G401 (cell line): ENCODE results near the gene ART4. TPM values are rescaled to one million over a fixed set of nuclear protein-coding genes. Genes with fewer than 3 reads are reported as not detected.

Experiments
- DNase-seq: peaks from one replicate; pipeline ENCODE4 v3.0.0-alpha.2; 2015; ENCODE audit warnings: low spot score
- in situ Hi-C: cut with HindIII; loops from 2 replicates; pipeline ENCODE4 v1.10.0; 2016; ENCODE audit warnings: low sequenced_read_pairs, mixed read lengths
- total RNA-seq: library from RNA; depleted of rRNA; stranded (reverse); fragments of >200 nt; shearing (Covaris generic); gene quantifications from 2 replicates; pipeline ENCODE4 v1.2.3, GENCODE V29; 2014

Gene ART4
- total RNA-seq, 1 experiment from 2014 or later: not detected

GRCh38 chr12:14825256-14825655, 18.1 kb downstream of the ART4 start:
- in situ Hi-C loops: no loop called here
- no peak for DNase-seq

- in situ Hi-C loops: no loop called here
- no peak for DNase-seq
Observed at GRCh38 chr12:14824012-14824634, 19.2 kb downstream of the ART4 start.

- in situ Hi-C loops: no loop called here
- DNase-seq: no peak
Observed at GRCh38 chr12:14814014-14814413, 29.3 kb downstream of the ART4 start, which contains the start of gene SMCO3. Gene SMCO3, minus strand, starts transcription at chr12:14814182. Its CDS starts 7,502 bp downstream, at chr12:14806680.

GRCh38 chr12:14811486-14811885, 31.8 kb downstream of the ART4 start:
- DNase-seq: no peak
- in situ Hi-C loops: no loop called here

GRCh38 chr12:14810953-14811483, 32.3 kb downstream of the ART4 start:
- DNase-seq: peak; percentile 8
- in situ Hi-C loops: no loop called here

- in situ Hi-C loops: no loop called here
Observed at GRCh38 chr12:14810167-14810952, 33.0 kb downstream of the ART4 start.

GRCh38 chr12:14803830-14804160, 39.5 kb downstream of the ART4 start:
- in situ Hi-C loops: no loop called here
- no peak for DNase-seq

More at GRCh38 chr12:14810167-14810952, 33.0 kb downstream of the ART4 start:
- no peak for DNase-seq

- in situ Hi-C loops: no loop called here
Observed at GRCh38 chr12:14803011-14803829, 40.1 kb downstream of the ART4 start, which contains the start of the genes C12orf60 and WBP11. Gene C12orf60, plus strand, starts transcription at chr12:14803670. Its CDS starts 19,266 bp downstream, at chr12:14822936. Gene WBP11, minus strand, starts transcription at chr12:14803478. Its CDS starts 2,095 bp downstream, at chr12:14801383.

GRCh38 chr12:14802721-14803010, 40.7 kb downstream of the ART4 start:
- no peak for DNase-seq
- in situ Hi-C loops: no loop called here

More at GRCh38 chr12:14803011-14803829, 40.1 kb downstream of the ART4 start, which contains the start of the genes C12orf60 and WBP11:
- DNase-seq: peak; percentile 100

- in situ Hi-C loops: no loop called here
- DNase-seq: no peak
Observed at GRCh38 chr12:14802247-14802646, 41.1 kb downstream of the ART4 start.

- in situ Hi-C loops: no loop called here
- no peak for DNase-seq
Observed at GRCh38 chr12:14795028-14795448, 48.3 kb downstream of the ART4 start.

- no peak for DNase-seq
- in situ Hi-C loops: no loop called here
Observed at GRCh38 chr12:14785568-14785967, 57.8 kb downstream of the ART4 start.

GRCh38 chr12:14784471-14784870, 58.9 kb downstream of the ART4 start:
- no peak for DNase-seq
- in situ Hi-C loops: no loop called here

GRCh38 chr12:14782756-14783155, 60.6 kb downstream of the ART4 start:
- in situ Hi-C loops: no loop called here
- no peak for DNase-seq

GRCh38 chr12:14781563-14781962, 61.8 kb downstream of the ART4 start:
- in situ Hi-C loops: no loop called here

GRCh38 chr12:14780859-14781258, 62.5 kb downstream of the ART4 start:
- in situ Hi-C loops: no loop called here
- no peak for DNase-seq

More at GRCh38 chr12:14781563-14781962, 61.8 kb downstream of the ART4 start:
- no peak for DNase-seq

GRCh38 chr12:14779834-14780233, 63.5 kb downstream of the ART4 start:
- in situ Hi-C loops: no loop called here
- no peak for DNase-seq

GRCh38 chr12:14777271-14777670, 66.1 kb downstream of the ART4 start:
- in situ Hi-C loops: no loop called here
- DNase-seq: no peak

GRCh38 chr12:14776236-14776961, 66.9 kb downstream of the ART4 start:
- DNase-seq: no peak
- in situ Hi-C loops: no loop called here
